Loucy (cell line): Measurements from ENCODE around the gene RANBP9.

Experiments
- CTCF ChIP-seq: fragments of 200-600 bp; sonication (generic); conservative IDR thresholded peaks from 2 replicates; pipeline ENCODE4 v1.5.1; 2014; ENCODE audit warnings: mild to moderate bottlenecking, antibody characterized with exemption, low read length
- EZH2phosphoT487 ChIP-seq: fragments of 200-600 bp; IDR thresholded peaks from 2 replicates; pipeline ENCODE4 v1.6.1; 2018; ENCODE audit warnings: antibody characterized with exemption, mild to moderate bottlenecking, moderate library complexity, borderline replicate concordance

GRCh38 chr6:13725570-13725969, 13.9 kb upstream of the RANBP9 start:
- no peak for TF ChIP-seq CTCF
- TF ChIP-seq EZH2phosphoT487, result no peak
